NCI-H1930 (cell line): ENCODE data around the gene CNNM2.
"Not testable (repeated sequence)": the region's sequence is repeated elsewhere in the genome, so short reads cannot be mapped to it uniquely, and the experiment has no call there.

Experiments
- DNase-seq, 2 experiments: peaks; one replicate each; lab custom pipeline; 2025; lab: John Stamatoyannopoulos, UW

Gene CNNM2

DNA sequence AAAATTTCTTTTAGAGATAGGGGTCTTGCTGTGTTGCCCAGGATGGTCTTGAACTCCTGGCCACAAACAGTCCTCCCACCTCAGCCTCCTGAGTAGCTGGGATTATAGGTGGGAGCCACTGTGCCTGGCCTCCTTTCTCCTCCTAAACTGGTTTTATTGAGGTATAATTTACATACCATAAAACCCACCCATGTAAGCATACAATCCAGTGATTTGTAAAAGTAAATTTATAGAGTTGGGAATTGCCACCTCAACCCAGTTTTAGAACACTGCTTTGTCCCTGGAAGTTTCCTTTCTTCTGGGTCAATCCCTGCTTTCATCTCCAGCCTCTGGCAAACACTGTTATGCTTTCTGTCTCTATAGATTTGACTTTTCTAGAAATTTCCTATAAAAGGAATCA lies 49.0 kb downstream of the CNNM2 start:
- DNase-seq = no peak

DNA sequence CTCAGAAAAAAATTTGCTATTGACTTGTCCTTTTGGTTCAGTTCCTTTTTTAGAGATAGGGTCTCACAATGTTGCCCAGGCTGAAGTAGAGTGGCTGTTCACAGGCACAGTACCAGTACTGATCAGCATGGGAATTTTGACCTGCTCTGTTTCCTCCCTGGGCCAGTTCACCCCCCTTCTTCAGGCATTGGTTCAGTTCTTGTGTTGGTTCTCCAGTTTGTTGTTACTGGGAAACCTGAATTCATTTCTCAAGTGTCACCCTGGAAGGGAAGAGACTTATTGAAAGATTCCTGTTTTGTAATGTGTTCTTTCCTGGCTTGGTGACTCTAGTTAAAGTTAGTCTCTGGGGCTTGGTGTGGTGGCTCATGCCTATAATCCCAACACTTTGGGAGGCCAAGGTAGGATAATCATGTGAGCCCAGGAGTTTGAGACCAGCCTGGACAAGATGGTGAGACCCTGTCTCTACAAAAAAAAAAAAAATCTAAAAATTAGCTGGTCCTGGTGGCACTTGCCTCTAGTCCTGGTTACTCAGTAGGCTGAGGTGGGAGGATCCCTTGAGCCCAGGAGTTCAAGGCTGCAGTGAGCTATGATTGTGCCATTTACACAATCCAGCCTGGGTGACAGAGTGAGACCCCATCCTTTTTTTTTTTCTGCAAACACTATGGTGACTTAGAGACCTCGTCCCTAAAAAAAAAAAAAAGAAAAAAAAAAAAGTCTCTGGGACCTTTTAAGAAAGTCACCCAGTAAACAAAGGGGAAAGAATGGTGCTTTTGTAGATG lies 52.7 kb downstream of the CNNM2 start:
- DNase-seq = no peak

DNA sequence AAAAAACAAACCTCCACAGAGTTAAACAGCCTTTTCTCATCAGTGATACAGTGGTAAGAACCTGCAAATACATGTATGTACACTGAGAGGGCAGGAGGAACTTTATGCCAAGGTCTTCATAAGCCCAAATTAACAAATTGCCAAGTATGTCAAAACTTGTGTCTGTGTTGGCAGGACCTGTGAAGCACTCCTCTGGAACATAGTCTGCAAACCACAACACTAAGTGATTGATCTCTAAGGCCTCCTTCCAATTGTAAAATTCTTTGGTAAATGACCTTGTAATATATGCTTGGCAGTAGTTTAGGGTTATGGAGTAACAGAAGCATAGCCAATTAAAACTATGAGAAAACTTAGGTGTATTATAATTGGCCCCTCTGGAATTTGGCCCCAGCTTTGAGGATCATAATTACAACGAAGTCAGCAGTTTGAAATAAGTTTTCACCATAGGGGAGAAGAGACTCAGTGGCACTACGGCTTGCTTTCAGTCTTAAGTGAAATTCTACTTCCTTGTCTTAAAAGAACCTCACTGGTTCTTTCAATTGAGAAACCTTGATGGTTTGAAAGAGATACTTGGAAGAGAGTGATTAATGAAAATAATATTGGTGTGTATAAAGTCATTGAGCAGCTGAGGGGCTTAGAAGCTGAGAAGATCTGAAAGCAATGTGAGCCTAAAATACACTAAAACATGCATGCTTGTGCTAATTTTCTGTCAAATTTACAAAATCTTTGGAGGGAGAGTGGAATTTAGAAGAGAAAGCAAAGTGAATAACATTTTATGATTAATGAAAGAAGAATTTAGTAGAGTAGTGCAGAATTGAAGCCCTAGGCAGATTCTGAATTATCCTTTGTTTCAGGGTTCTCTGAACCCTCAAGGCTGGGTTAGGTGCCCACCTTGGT lies 57.6 kb downstream of the CNNM2 start:
- DNase-seq = no peak

DNA sequence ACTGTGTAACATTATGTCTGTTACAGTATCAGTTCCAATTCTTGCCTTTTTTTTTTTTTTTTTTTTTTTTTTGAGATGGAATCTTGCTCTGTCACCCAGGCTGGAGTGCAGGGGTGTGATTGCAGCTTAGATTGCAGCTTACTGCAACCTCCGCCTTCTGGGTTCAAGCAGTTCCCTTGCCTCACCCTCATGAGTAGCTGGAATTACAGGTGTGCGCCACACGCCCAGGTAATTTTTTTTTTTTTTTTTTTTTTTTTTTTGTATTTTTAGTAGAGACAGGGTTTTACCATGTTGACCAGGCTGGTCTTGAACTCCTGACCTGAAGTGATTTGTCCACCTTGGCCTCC lies 58.3 kb downstream of the CNNM2 start:
- not testable (repeated sequence) for DNase-seq

DNA sequence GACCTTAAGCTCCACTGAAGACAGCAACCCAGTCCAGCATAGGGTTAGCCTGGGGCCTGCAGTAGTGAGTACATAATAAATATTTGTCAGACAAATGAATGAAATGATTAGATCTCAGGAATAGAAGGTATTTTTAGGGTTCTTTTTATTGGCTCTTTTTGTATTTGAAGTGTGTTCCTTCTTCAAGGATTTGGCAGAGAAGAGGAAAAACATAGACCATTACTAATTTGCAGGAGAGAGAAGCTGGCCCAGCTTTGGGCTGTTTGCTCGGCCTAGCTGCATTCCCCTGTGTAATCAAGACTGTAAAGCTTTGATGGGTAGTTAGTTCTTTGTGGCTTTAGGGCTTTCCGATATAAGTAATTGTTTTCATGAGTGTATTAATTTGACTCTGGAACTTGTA lies 64.2 kb downstream of the CNNM2 start:
- DNase-seq = no peak

DNA sequence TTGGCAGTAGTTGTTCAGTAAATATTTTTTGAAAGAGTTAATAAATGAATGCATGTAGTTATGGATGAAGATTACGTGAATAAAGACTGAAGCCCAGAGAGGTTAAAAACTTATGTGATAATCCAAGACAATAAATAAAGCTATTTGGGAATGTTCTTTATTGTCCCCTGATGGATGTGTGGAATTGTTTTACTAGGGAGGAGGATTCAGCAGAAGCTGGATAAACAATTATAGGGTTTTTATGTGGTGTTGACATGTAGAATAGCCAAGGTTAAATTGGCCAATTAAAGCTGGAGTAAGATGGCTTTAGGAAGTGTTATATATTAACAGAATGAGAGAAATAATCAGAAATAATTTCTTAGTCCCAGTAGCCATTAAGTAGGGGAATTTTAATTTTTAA lies 66.0 kb downstream of the CNNM2 start:
- DNase-seq = no peak

DNA sequence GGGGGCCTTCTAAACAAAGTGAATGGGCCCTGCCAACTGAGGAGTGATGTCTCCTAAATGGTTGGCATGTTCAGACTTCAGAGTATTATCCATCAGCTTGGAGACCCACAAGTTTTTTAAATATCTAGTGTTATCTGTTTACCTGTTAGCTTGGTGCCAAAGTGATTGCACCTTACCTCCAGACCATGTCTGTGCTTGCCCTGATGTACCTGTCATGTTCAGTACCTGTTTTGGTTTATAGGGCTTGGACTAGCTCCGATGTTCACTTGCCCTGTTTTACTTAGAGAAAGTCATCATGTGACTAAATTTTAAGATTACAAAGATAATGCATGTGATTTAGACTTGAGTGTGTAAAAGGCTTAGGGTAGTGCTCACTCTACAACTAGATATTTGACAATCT lies 67.7 kb downstream of the CNNM2 start:
- no peak for DNase-seq

DNA sequence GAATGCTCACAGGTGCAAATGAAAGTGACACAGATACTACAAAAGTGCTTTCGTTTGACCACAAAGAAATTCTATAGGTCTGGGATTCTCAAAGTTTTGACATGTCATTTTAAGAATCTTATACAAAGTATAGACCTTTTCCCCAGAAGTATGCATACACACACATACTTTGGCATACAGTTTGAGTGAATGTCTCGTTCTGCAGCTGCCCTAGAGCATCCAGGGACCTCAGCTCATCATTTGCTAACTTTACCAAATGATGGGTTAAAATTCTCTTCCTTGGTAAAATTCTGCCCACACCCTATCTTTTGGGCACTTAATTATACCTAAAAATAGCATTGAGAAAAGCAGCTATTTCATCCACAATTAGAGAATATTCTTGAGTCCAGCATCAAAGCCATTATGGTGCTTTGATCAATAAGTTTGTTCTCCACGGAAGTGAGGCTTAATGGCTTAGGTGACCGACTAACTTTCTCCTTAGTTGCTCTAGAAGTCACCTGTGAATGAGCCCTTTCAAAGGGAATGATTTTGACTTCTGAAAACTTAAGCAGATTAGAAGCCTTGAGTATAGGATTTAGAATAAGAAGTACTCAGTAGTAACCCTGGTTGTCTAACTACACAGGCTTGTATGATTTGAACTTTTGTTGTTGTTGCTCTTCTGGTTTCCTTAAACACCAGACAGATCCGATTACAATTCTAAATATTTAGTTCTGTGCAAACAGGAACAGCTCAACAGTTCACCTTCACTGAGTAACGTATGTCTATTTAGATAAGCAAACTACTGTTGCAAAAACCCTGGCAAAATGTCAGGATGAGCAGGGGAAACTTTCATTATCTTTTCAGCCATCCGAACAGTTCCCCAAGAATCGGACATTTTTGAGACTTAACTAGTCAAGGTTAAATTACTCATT lies 70.6 kb downstream of the CNNM2 start:
- no peak for DNase-seq

DNA sequence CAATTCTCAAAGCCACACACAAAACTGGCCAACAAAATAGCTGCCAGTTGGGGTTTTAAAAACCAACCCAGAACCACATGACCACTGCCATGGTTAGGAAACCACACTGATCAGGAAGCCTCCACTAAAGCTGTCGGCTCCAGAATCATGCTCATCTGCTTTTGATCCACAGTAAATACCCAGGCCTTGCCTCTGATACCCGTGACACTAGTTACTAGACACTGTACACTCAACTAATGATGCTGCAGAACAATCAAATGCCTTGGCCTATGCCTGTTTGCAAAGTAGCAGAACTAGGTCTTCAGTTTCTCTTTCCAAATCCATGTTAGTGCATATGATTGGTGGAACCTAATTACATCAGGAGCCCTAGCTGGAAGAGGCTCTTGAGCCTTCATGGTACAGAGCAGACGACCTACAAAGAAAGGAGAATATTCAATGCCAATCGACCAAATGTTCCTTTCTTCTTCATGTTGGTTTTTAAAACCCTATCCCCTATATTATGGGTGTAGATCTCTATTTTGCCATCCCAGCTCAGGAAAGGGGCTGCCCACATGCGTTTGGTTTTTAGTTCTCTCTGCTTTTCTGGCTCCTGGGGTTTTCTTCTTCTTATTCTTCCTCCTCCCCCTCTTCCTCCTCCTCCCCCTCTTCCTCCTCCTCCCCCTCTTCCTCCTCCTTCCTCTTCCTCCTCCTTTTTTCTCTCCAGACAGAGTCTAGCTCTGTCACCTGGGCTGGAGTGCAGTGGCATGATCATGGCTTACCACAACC lies 76.6 kb downstream of the CNNM2 start:
- no peak for DNase-seq

DNA sequence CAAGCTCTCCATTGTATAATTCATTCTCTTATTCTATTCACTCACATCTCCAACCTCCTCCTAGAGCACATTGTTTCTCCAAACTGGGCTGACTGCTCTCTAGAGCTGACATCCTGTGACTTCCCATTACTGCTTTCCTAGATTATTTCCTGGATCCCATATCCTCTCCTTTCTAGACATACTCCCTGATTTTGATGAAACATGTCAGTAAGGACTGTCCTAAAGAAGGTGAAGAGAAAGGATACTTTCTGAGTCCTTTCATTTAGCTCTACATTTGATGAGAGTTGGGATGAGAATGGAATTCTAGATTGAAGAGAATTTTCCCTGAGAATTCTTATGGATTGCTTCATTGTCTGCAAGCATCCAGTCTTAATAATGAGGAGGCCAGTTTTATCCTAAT lies 78.8 kb downstream of the CNNM2 start:
- no peak for DNase-seq

DNA sequence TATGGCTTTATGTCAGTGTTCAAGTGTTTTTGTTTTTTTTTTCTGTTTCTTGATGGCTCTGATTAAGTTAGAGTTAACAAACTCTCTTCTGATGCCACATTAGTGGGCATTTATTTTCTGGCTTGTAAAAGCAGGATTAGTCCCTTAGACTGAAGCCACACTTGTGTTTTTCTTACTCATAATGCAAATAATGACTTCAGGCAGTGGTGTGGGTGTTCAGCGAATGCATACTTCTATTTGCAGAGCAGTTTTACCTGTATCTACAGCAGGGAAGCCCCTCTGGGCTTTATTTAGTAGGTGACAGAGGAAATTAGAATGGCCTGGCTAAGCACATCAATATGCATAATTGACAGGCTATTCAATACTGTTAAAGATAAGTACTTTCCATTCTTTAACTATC lies 79.9 kb downstream of the CNNM2 start:
- DNase-seq = no peak

DNA sequence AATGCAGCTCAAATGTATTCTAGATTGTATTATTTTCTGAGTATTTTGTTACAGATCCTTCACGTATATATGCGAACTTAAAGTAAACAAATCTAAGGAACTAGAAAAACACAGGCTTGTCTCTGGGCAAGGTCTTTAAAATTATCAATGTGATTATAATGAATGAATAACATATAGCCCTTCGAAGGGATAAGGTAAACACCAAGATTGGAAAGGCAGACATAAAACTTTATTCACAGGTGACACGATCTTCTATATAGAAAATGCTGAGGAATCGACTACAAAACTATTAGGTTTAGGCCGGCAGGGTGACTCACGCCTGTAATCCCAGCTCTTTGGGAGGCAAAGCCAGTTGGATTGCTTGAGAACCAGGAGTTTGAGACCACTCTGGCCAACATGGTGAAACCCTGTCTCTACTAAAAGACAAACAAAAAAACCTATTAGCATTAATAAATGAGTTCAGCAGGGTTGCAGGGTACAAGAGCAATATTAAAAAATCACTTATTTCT lies 80.4 kb downstream of the CNNM2 start:
- DNase-seq = no peak

DNA sequence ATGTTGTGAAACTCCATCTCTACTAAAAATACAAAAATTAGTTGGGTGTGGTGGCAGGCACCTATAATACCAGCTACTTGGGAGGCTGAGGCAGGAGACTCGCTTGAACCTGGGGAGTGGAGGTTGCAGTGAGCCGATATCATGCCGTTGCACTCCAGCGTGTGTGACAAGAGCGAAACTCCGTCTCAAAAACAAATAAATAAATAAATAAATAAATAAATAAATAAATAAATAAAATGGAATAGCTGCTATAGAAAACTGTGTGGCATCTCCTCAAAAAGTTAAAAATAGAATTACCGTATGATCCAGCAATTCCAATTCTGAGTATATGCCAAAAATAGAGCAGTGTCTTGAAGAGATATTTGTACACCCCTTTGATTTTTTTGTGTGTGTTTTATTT lies 82.0 kb downstream of the CNNM2 start:
- not testable (repeated sequence) for DNase-seq

DNA sequence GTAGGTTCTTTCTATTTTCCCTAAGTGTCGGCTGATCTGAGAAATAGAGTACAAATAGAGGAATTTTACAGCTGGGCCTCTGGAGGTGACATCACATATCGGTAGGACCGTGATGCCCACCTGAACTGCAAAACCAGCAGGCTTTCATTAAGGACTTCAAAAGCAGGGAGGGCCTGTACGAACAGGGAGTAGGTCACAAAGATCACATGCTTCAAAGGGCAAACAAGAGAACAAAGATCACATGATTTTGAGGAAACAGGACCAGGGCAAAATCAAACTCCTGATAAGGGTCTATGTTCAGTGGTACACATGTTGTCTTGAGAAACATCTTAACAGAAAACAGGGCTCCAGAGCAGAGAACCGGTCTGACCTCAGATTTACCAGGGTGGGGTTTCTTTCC lies 88.9 kb downstream of the CNNM2 start:
- DNase-seq = no peak

DNA sequence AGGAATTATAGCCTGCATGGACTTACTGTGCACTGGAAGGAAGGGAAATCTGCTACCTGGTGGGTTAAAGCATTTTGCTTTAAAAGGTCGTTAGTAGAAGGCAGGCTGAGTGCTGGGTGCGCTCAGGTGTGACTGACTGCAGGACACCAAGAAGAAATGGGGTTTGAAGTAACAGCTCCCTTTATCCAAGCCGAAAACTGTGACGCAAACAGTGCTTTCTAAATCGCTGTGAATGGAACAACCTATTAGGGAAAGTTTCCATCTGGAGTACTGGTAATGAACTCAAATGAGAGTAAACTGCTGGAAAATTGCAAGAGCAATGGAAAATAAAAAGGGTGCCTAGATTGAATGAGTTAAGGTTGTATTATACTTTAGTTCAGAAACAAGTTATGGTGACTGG lies 95.3 kb downstream of the CNNM2 start:
- DNase-seq = no peak

DNA sequence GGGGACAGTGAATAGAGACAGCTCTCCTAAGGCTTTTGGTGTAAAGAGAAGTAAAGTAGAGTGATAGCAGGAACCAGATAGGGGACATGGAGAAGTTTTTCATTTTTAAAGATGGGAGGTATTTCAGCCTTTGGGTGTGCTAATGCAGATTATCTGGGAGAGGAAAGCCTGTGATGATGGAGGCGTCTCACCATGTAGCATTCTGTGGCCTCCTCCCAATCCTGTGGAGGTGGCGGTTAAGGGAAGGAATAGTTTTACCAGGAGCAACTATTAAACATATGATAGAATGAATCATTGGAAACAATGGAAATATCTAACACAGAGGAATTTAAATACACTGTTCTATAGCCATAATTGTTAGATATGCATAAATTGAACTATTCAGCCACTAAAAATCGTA lies 101.3 kb downstream of the CNNM2 start:
- no peak for DNase-seq

DNA sequence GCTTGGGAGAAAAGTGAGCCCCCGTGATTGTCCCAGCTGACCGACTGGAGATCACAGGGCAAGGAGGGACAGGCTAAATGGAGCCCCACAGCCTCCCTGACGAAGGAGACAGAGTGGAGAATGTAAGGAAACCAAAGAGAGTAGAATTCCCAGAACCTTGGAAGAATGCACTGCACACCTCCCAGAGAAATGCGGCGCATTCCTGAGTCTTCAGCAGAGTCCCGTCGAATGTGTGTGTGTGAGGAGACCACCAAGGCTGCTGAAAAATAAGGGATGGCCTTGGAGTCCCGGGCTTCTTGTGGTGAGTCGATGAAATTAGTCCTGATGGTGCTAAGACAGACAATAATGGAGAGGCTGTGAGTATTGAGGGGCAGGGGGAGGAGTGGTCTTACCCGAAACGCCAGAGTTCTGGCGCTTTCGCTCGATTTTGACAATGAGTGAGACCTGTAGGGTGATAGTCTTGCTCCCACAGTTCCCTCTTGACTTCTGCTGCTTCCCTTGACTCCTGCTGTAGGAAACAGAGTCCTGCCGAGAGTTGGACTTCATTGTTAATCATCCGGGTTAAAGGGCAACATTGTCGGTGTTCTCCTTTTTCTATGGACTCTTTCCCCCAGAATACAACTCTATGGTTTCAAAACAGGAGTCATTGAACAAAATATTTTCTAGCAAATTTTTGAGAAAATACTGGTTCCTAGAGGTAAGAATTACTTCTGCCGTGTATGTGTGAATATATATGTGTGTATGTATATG lies 103.2 kb downstream of the CNNM2 start:
- DNase-seq = no peak

DNA sequence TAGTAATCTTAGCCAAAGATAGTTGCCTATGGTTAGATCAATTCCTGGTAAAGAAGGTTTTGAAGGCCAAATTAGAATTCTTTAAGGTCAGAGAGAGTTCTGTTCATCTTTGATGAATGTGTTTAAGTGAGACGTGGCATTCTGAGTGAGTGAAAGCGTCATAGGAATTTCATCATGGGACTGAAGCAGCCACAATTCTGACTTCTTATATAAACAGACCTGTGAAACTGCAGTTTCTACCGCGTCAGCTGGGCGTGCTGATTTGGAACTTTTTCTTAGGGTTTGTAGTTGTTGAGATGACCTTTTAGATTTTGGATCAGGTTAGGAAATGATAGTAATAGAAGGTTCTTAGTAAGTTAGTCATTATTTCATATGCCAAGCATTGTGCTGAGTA lies 103.8 kb downstream of the CNNM2 start:
- no peak for DNase-seq

DNA sequence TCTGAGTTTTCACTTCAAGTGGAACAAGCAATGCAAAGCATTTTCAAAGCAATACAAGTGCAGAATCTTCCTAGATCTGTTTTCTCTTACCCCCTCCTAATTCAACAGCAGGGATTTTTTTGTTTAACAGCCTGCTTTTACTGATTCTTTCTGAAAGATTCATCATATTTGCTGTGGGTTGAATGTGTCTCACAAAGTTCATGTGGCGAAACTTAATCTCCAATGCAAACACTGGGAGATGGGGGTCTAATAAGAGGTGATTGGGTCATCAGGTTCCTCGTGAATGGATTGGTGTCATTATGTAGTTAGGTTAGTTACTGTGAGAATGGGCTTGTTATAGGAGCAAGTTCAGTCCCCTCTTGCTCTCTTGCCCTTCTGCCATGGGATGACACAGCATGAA lies 107.6 kb downstream of the CNNM2 start:
- DNase-seq = no peak

DNA sequence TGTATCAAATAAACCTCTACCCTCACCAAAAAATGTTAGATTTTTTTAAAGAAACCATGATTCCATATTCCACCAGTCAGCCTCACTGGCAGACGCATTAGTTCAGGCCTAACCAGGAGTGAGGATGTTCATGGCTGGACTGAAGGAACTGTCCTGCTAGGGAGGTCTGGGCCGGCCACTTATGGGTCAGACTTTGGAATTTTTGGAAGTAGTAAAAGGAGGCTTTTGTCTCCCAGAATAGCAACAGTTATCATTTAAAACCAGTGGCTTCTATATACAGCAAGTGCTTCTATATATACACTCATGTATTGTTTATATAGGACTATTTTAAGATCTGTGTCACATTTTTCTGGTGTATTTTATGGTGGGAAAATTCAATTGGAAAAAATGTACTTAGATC lies 120.5 kb downstream of the CNNM2 start:
- no peak for DNase-seq

DNA sequence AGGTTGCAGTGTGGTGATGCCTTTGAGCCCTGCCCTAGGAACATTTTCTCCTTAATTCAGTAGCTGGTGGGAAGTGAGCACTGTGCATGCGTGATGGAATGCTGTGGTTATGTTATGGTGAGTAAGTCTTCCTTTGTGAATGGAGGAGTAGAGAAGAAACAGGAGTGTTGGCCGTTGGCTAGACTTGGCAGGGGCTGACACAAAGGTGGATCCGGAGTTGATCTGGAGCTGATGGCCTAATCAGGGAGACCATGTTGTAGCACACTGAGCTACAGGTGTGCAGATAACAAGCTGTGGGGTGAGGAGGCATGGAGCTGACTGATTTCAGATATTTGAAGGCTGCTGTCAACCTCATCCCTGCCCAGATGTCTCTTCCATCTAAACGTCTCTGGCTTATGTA lies 122.3 kb downstream of the CNNM2 start:
- no peak for DNase-seq
